ENCODE results near the gene ITIH6. TPM values are rescaled to one million over a fixed set of nuclear protein-coding genes. Genes with fewer than 3 reads are reported as not detected.

ITIH6 gene
- total RNA-seq, 4 donors from 2014 or later = not detected

- ATAC-seq (ENCODE audit: low FRiP score) (no peak), DNase-seq (ENCODE audit: low spot score) (no peak)
- TF ChIP-seq CTCF (IDR thresholded peaks at IDR 0.05) = no peak
Measured at GRCh38 chrX:54825716-54826438, 27.8 kb upstream of the ITIH6 start.

- no peak for TF ChIP-seq CTCF (IDR thresholded peaks at IDR 0.05)
- no peak for ATAC-seq (ENCODE audit: low FRiP score)
- no peak for DNase-seq (ENCODE audit: low spot score)
Measured at GRCh38 chrX:54824722-54825121, 26.7 kb upstream of the ITIH6 start.

GRCh38 chrX:54824195-54824594, 26.1 kb upstream of the ITIH6 start:
- no peak for DNase-seq (ENCODE audit: low spot score)
- no peak for ATAC-seq (ENCODE audit: low FRiP score)
- no peak for TF ChIP-seq CTCF (IDR thresholded peaks at IDR 0.05)

GRCh38 chrX:54821310-54821709, 23.3 kb upstream of the ITIH6 start:
- no peak for DNase-seq (ENCODE audit: low spot score)
- no peak for ATAC-seq (ENCODE audit: low FRiP score)
- no peak for TF ChIP-seq CTCF (IDR thresholded peaks at IDR 0.05)

- DNase-seq (ENCODE audit: low spot score) = no peak
- ATAC-seq (ENCODE audit: low FRiP score) = no peak
- no peak for TF ChIP-seq CTCF (IDR thresholded peaks at IDR 0.05)
Measured at GRCh38 chrX:54820737-54821136, 22.7 kb upstream of the ITIH6 start.

- DNase-seq (ENCODE audit: low spot score) (no peak), ATAC-seq (ENCODE audit: low FRiP score) (no peak)
- no peak for TF ChIP-seq CTCF (IDR thresholded peaks at IDR 0.05)
Measured at GRCh38 chrX:54819201-54819600, 21.1 kb upstream of the ITIH6 start.

GRCh38 chrX:54818221-54818620, 20.2 kb upstream of the ITIH6 start:
- no peak for TF ChIP-seq CTCF (IDR thresholded peaks at IDR 0.05)
- DNase-seq (ENCODE audit: low spot score) (no peak), ATAC-seq (ENCODE audit: low FRiP score) (no peak)

All from omental fat pad (tissue), 4 donors.